ENCODE results near the gene DOCK1.

Gene DOCK1

DNA sequence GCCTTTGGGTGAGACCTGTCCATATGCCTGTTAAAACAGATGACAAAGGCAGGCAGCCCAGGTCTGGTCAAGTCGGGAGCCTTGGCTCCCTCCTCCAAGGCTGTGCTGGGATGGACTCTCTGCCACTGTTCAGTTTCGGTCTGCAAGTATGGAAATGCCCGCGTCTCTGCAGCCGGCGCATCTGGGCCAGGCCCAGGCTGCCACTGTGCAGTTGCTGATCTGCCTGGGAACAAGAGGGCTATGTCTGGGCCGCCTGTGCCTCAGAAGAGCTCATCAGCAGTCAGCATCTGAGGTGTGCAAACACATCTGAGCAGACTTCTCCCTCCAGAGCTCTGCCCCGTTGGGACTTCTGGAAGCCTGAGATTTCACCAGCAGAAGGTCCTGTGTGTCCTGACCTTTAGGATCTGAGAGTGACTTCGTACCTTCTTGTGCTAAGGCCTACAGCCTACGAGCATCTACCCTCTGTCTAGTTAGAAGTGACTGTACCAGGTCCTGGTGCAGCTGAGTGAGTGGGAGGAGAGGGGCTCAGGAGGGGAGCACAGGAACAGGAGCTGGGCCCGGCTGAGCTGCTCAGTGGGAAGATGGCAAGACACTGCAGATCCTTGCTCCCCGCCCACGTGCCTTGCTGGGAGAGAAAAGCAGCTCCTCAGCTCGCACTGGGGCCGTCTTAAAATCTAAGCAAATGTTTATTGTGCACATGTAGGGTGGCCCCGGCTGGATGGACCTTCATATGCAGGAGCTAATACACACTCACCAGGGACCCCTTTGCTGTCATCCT lies 50.9 kb downstream of the DOCK1 start:
- no peak for FAIRE-seq

- FAIRE-seq, result no peak
Measured at GRCh38 chr10:126956712-126957108, 51.5 kb downstream of the DOCK1 start.

GRCh38 chr10:126957111-126957510 lies 51.9 kb downstream of the DOCK1 start:
- FAIRE-seq, result no peak

GRCh38 chr10:126959431-126959830 lies 54.2 kb downstream of the DOCK1 start:
- FAIRE-seq, result no peak

GRCh38 chr10:126959906-126960685 lies 54.9 kb downstream of the DOCK1 start:
- FAIRE-seq, result no peak

DNA sequence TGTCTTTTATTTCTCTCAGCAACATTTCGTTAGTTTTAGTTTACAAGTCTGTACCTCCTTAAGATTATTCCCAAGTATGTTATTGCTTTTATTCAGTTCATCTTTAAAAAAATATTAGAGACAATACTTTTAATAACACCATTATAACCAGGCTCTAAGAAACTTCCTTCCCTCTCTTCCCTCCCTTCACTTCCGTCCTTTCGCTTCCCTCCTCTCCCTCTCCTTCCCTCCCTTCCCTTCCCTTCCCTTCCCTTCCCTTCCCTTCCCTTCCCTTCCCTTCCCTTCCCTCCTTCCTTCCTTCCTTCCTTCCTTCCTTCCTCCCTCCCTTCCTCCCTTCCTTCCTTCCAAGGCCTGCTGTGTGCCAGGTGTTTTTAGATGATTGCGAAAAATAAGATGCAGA lies 58.1 kb downstream of the DOCK1 start:
- no peak for FAIRE-seq

GRCh38 chr10:126964190-126964589 lies 59.0 kb downstream of the DOCK1 start:
- no peak for FAIRE-seq

- no peak for FAIRE-seq
Measured at GRCh38 chr10:126966938-126967337, 61.7 kb downstream of the DOCK1 start.

DNA sequence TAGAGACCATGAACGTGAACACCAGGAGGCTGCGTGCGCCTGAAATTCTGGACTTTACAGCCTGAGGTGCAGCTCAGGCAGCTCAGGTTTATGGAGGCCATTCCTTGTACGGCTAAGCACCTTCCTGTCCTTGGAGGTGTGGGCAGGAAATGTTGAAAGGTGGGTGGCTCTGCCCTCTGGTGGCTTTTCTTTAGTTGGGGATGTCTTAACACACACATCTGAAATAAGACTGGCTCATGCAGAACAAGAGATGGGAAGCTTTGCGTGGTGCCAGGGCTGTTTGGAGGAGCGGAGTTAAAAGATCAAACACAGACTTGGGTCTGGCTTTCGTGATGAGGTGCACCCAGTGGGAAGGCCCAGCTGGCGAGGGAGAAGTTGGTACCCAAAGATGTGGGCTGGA lies 64.1 kb downstream of the DOCK1 start:
- FAIRE-seq, result no peak

DNA sequence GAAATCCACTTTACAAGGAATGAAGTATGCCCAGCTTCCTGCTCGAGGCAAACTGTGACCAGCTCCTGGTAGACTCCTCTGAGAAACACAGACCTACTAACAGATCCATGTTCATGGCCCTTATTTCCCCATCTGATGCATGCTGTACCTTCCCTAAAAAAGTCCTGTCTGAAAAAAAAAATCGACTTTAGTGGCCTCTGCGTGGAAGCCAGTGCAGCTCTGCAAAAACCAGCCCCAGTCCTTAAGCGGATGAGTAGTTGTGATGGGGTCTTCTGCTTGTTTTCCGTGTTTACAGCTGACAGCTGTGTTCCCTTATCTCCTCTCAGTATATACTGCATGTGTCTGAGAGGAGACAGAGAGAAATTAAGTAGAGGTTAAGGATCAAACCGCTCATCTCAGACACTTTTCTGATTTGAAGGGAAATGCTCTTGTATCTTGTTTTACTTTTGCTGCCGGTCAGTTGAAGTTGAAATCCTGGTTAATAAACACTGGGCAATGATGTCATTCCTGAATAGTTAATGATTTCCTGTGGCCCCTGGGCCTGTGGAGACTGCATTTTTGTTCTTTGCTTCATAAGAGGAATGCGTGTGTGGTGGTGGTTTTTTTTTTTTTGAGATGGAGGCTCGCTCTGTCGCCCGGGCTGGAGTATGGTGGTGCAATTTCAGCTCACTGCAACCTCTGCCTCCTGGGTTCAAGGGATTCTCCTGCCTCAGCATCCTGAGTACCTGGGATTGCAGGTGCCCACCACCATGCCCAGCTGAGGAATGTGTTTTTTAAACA lies 67.6 kb downstream of the DOCK1 start:
- FAIRE-seq, result no peak

DNA sequence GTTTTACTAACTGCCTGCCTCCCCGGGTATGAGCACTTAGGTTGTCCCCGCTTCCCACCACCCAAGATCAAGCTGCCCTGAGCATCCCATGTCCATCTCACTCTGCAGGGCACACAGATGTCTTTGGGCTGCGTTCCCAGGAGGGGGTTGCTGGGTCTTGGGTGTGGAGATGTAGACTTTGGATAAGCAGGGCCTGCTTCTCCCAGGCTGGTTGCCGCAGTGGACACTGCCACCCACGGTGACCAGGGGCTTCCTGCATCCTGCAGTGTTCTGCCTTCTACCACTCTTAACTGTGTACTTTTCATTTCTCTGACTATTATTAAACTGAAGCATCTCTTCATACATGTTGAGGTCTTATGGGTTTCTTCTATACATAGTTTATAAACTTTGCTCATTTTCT lies 70.0 kb downstream of the DOCK1 start:
- no peak for FAIRE-seq

DNA sequence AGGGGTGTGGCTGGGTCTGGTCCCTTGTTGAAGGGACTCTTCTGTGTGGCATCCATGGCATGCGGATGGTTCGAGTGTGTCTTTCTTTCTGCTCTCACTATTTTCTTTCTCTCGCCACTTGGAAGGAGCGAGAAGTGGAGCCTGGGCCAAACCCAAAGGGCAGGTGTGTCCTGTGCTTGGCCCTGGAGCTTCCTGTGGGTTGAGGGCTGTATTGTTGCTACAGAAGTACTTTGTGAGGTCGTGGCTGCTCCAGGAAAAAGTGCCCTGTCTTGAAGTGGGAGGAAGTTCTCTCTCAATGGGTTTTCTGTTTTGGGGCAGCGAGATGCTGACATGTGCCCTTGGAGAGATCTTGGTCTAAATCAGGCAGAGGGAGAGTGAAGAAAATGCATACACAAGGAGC lies 72.0 kb downstream of the DOCK1 start:
- FAIRE-seq, result no peak

DNA sequence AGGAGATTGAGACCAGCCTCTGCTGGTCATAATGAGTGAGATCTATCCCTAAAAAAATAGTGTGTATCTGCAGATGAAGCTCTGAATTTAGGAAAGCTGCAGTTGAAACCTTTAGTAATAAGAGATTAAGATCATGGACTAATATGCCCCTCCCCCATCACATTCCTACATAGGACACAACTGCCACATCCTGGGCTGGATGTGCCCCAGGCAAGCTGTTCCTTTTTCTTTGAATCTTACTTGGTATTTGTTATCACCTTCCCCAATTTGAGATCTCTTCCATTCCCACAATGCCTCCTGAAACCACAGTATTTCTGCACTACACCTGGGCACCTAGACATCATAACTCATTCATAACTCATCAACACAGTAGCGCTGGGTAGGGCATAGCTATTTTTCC lies 74.1 kb downstream of the DOCK1 start:
- no peak for FAIRE-seq

GRCh38 chr10:126993208-126993607 lies 88.0 kb downstream of the DOCK1 start:
- no peak for FAIRE-seq

DNA sequence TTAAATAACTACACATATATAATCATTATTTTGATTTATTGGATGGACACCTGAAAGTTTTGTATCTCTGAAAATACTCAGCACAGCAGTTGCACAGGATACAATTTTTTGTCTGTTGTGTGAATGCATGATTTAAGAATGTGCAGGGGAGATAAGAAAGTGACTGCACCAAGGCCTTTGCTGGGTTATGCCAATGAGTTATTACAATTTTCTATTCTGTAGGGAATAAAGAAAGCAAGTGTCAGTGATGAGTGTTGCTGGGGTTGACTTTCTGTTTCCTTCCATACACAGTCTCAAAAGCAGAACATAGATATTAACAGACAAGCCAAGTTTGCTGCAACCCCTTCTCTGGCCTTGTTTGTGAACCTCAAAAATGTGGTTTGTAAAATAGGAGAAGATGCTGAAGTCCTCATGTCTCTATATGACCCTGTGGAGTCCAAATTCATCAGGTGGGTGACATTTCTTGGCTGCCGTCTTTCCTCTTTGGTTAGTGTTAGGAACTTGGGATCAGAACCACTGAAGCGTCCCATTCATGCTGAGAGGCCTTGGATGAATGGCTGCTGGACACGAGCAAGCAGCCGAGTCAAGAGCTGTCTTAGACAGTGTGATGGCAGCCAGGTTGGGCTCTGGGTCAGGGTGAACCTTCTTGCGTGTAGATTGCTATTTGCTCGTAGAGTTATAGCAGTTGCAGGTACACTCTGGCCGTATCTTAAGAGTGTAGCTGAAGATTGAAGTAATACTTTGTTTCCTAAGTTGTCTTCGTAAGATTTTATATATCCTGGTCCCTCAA lies 92.8 kb downstream of the DOCK1 start:
- no peak for FAIRE-seq

GRCh38 chr10:127000598-127000997 lies 95.4 kb downstream of the DOCK1 start:
- FAIRE-seq, result no peak

DNA sequence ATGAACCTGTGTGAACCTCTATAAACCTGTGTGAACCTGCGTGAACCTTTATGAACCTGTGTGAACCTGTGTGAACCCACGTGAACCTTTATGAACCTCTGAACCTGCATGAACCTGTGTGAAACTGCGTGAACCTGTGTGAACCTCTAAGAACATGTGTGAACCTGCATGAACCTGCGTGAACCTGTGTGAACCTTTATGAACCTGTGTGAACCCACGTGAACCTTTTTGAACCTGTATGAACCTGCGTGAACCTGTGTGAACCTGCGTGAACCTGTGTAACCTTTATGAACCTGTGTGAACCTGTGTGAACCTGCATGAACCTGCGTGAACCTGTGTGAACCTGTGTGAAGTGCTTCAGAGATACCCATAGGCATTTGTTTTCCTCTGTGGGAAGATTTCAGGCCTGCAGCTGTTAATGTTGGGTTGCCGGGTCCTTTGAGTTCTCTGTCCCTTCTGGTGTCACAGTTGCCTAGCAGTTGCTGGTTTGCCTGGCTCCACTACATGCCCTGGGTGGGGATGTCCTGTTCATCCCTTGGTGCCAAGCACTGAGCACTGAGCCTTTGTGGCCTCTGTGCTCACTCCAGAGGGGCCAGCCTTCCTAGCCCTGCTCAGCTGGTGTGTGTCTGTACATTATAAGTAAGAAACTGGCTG lies 97.9 kb downstream of the DOCK1 start:
- no peak for FAIRE-seq

GRCh38 chr10:127006453-127006852 lies 101.2 kb downstream of the DOCK1 start:
- no peak for FAIRE-seq

- no peak for FAIRE-seq
Measured at GRCh38 chr10:127009366-127009765, 104.1 kb downstream of the DOCK1 start.

- FAIRE-seq, result no peak
Measured at GRCh38 chr10:127011174-127011573, 105.9 kb downstream of the DOCK1 start.

DNA sequence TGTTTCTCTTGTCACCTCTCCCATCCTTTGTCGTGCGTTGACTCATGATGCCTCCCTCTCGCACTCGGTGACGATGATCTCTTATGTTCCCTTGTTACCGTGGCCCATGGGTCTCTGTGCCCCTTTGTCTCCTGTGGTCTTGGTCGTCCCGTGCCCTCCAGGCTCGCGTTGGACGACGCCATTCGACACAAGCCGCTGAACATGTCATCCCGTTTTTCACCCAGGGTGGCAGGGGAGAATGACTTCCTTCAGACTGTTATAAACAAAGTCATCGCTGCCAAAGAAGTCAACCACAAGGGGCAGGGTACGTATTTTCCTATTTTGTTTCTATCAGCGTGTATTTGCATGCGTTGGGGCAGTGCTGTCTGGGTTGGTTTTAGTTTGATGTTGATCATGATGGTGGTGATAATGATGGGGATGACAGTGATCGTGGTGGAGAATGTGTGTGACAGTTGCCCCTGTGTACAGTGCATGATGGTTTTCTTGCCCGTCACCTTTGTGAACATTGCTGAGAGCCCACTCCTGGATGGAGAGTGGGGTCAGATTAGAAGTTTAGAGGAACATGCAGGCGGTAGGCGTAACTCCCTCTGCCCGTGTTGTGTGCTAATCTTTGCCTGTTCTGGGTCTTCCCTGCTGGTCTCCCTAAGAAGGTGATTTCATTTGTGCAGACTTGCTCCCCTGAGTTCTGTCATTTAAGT lies 107.0 kb downstream of the DOCK1 start:
- no peak for FAIRE-seq

- no peak for FAIRE-seq
Measured at GRCh38 chr10:127012769-127013152, 107.5 kb downstream of the DOCK1 start.
